ENCODE results near the gene BMPER. TPM values are rescaled to one million over a fixed set of nuclear protein-coding genes. Genes with fewer than 3 reads are reported as not detected.

Gene BMPER
- total and polyA plus RNA-seq, 2 of the 8 experiments (the other 6 are each of a cell fraction or from before 2014, with no cell fraction given), result 0.33 to 0.69 TPM

DNA sequence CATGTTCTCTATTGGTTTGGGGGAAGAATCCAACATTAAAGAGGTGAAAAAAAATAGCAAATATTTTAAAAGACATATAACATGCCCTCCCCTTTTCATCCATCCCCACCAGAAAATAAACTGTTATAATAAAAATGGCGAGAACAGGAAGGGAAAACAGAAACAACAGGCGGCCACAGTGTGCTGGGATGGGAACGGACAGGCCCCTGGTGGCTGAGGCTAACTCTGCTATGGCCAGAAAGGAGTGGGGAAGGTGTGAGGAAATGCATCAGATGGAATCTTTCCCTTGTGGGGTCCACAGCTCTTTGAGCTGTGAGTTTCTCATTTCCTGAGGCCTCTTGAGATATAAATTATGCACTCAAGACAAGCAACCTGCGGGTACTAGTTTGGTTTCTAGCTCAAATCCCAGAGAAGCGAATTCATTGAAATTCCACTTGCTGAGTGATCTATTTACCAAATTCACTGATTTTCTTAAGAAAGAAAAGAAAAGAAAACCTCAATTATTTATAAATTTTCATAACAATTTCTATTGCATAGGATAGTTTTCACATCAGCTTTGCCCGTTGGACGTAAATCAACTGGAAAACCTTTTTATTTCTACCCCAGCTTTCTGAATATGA is 139.5 kb downstream of the BMPER start:
- H3K4ac ChIP-seq (replicated peaks; ENCODE audit: insufficient read length, low read depth, low read length), result no peak overlapping the region
- H4K91ac ChIP-seq (replicated peaks; ENCODE audit: insufficient read length, low read length), result no peak overlapping the region
- DNase-seq (ENCODE audit: low read depth in 1 of 2, low spot score in 2 of 2) (no peak), FAIRE-seq (no peak)
- H3K79me1 ChIP-seq (ENCODE audit: low read depth, low read length), result no peaks in the 10 kb centered on the region
- no peak overlapping the region for H2AFZ ChIP-seq (ENCODE audit: low read length)
- H3K14ac ChIP-seq (ENCODE audit: insufficient read length), result no peak overlapping the region
- 82% methylated on average over 7 of the region's 7 CpGs; no CpG with 5 or more reads in 1 of the 2 experiments for WGBS, 2 experiments (ENCODE audit: extremely low coverage in 1 of 2, insufficient coverage in 1 of 2, insufficient read length in 1 of 2, insufficient replicate concordance in 2 of 2, low coverage in 1 of 2, low lambda C conversion rate in 2 of 2, missing lambda C conversion rate in 1 of 2)
- no peaks in the 10 kb centered on the region for H4K20me1 ChIP-seq (replicated peaks in 1 of 2; ENCODE audit: control insufficient read depth in 1 of 2, insufficient read depth in 2 of 2, low read length in 2 of 2)
- no peak overlapping the region for H3K27ac ChIP-seq (ENCODE audit: low read depth, low read length)
- no peaks in the 10 kb centered on the region for H3K23me2 ChIP-seq (ENCODE audit: low read depth, low read length)
- no peaks in the 10 kb centered on the region for H3K9me3 ChIP-seq (ENCODE audit: insufficient read depth in 2 of 2, low read depth in 1 of 2, low read length in 1 of 2)
- no peaks in the 10 kb centered on the region for H3K27me3 ChIP-seq (replicated peaks in 1 of 4; ENCODE audit: control insufficient read depth in 3 of 4, extremely low read depth in 1 of 4, insufficient read depth in 3 of 4, low read length in 3 of 4)
- H3K18ac ChIP-seq (ENCODE audit: extremely low read depth, low read length), result no peak overlapping the region
- no peak overlapping the region for H2BK20ac ChIP-seq (ENCODE audit: low read length)
- no peak overlapping the region for H3K9ac ChIP-seq (replicated peaks in 1 of 4; ENCODE audit: extremely low read depth in 1 of 4, low read depth in 3 of 4, low read length in 3 of 4)
- POLR2A ChIA-PET (ENCODE audit: partially characterized antibody), result no interaction called here
- no peak overlapping the region for H2BK12ac ChIP-seq (ENCODE audit: low read depth, low read length)
- H3K36me3 ChIP-seq (ENCODE audit: control insufficient read depth in 2 of 4, insufficient read depth in 4 of 4, low read length in 3 of 4), result no peaks in the 10 kb centered on the region
- no peak overlapping the region for H3K23ac ChIP-seq (ENCODE audit: insufficient read length)
- no peaks in the 10 kb centered on the region for H3K79me2 ChIP-seq (ENCODE audit: control insufficient read depth in 1 of 2, insufficient read depth in 2 of 2, low read length in 2 of 2)
- no peak overlapping the region for H3K4me2 ChIP-seq (ENCODE audit: insufficient read depth in 1 of 2, low read depth in 2 of 2, low read length in 2 of 2)
- no peak overlapping the region for H2BK15ac ChIP-seq (ENCODE audit: low read length)
- no peak overlapping the region for H4K5ac ChIP-seq (ENCODE audit: insufficient read length, low read depth, low read length)
- CTCF ChIA-PET (ENCODE audit: partially characterized antibody), result interaction anchor here (1.0 to 1.5 kb wide), 5 partner anchors 11 to 854 kb away, joined by 3 to 9 read pairs (median 3); no protein-coding TSS in a partner anchor
- no peak overlapping the region for H2BK5ac ChIP-seq (ENCODE audit: low read depth, low read length)
- no peak overlapping the region for H2AK5ac ChIP-seq (ENCODE audit: low read depth, low read length)
- no peak overlapping the region for H4K8ac ChIP-seq (ENCODE audit: extremely low read depth, insufficient read depth, low read length)
- no peak overlapping the region for H2BK120ac ChIP-seq (replicated peaks; ENCODE audit: low read depth, low read length)
- no peak overlapping the region for H3K56ac ChIP-seq (replicated peaks; ENCODE audit: insufficient read length, low read depth, low read length)
- no peak overlapping the region for H3K4me3 ChIP-seq (ENCODE audit: extremely low read depth in 1 of 4, insufficient read depth in 2 of 4, low read depth in 3 of 4, low read length in 4 of 4)
- no peaks in the 10 kb centered on the region for H3K4me1 ChIP-seq (replicated peaks in 1 of 4; ENCODE audit: control insufficient read depth in 3 of 4, insufficient read depth in 4 of 4, low read length in 3 of 4)
- no peak for TF ChIP-seq EP300 (IDR thresholded peaks at IDR 0.05; ENCODE audit: borderline replicate concordance in 1 of 2, low read depth in 2 of 2, low read length in 2 of 2)
- no peak for TF ChIP-seq CHD2 (IDR thresholded peaks at IDR 0.05; ENCODE audit: low read length)
- TF ChIP-seq MAFK (IDR thresholded peaks at IDR 0.05; ENCODE audit: low read depth, low read length), result no peak
- no peak for TF ChIP-seq RXRA (IDR thresholded peaks at IDR 0.05; ENCODE audit: insufficient read depth, low read depth, low read length)
- TF ChIP-seq FOSL1 (IDR thresholded peaks at IDR 0.05; ENCODE audit: insufficient read depth, low read depth, low read length), result no peak
- TF ChIP-seq JUND (IDR thresholded peaks at IDR 0.05; ENCODE audit: low read length), result no peak
- TF ChIP-seq TAF1 (IDR thresholded peaks at IDR 0.05; ENCODE audit: low read depth, low read length), result no peak
- no peak for TF ChIP-seq KDM1A (IDR thresholded peaks at IDR 0.05; ENCODE audit: borderline replicate concordance, low read length)
- TF ChIP-seq, protein P1, sequence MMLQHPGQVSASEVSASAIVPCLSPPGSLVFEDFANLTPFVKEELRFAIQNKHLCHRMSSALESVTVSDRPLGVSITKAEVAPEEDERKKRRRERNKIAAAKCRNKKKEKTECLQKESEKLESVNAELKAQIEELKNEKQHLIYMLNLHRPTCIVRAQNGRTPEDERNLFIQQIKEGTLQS (IDR thresholded peaks at IDR 0.05; ENCODE audit: insufficient read depth, low read depth, low read length), result no peak
- TF ChIP-seq, protein P2, sequence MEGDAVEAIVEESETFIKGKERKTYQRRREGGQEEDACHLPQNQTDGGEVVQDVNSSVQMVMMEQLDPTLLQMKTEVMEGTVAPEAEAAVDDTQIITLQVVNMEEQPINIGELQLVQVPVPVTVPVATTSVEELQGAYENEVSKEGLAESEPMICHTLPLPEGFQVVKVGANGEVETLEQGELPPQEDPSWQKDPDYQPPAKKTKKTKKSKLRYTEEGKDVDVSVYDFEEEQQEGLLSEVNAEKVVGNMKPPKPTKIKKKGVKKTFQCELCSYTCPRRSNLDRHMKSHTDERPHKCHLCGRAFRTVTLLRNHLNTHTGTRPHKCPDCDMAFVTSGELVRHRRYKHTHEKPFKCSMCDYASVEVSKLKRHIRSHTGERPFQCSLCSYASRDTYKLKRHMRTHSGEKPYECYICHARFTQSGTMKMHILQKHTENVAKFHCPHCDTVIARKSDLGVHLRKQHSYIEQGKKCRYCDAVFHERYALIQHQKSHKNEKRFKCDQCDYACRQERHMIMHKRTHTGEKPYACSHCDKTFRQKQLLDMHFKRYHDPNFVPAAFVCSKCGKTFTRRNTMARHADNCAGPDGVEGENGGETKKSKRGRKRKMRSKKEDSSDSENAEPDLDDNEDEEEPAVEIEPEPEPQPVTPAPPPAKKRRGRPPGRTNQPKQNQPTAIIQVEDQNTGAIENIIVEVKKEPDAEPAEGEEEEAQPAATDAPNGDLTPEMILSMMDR (IDR thresholded peaks at IDR 0.05; ENCODE audit: control extremely low read depth in 1 of 3, insufficient read depth in 1 of 3, low read depth in 1 of 3, low read length in 3 of 3), result peak in 2 of 3 experiments; percentile 23 to 32; a peak in 2 of 4 replicates

Data from H1 (cell line).